Activated T-helper 1 cell treated with Interleukin-2 at 50 U/mL for 16 hours (primary cell): ENCODE results near the gene OR2A2.

Experiments
- DNase-seq: peaks from one replicate; pipeline ENCODE4 v3.0.0-alpha.2; 2020; ENCODE audit warnings: low read depth

OR2A2 gene

GRCh38 chr7:144142187-144142586 is 32.8 kb downstream of the OR2A2 start:
- DNase-seq, result no peak

GRCh38 chr7:144144426-144144825 is 35.0 kb downstream of the OR2A2 start:
- DNase-seq, result no peak

GRCh38 chr7:144148224-144148827 is 38.9 kb downstream of the OR2A2 start:
- DNase-seq, result no peak

- DNase-seq, result no peak
These were observed 49.5 kb downstream of the OR2A2 start for GRCh38 chr7:144158861-144159260.
